HG03280 (cell line): Measurements from ENCODE around the gene WNK1.

Experiments
- ATAC-seq: cut with Tn5 transposase; IDR thresholded peaks from one replicate; pipeline ENCODE4 v1.9.1; 2021; ENCODE audit warnings: mild to moderate bottlenecking, moderate library complexity; ENCODE audit not compliant: unreplicated experiment

Gene WNK1

DNA sequence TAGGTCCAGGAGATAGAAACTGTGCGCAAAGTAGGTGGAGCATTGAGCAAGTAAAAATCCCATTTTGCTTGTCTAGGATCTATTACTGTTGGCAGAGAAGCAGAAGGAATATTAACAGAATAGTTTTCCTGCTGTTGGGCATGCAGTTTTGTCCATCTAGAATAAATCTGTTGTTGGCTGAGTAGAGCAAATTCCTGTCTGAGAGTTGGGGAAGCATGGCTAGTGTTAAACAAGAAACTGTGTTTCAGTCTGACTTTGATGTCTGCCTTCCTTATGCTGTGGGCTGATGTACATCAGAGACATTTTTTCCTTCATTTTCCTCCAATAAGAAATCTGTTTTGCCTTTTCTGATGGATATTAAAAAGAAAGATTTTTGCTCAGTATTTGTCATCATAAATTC, 99.0 kb downstream of the WNK1 start:
- ATAC-seq, result no peak

DNA sequence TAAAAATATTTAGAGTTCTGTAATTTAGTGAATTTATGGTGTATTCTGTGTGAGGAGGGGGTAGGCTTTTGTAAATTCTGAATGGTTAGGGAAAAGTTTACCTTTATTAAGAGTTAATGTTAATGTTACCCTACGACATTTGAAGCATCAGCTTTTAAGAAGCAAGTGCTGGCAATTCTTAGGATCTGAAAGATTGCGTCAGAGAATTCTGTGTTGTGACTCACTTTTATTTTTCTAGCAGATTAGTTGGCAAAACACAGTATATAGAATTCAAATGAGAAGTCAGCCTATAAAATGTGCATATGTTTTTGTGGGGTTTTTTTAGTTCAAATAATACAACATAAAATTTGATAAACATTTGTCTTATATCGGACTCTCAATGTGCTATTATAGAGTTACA, 99.5 kb downstream of the WNK1 start:
- no peak for ATAC-seq

DNA sequence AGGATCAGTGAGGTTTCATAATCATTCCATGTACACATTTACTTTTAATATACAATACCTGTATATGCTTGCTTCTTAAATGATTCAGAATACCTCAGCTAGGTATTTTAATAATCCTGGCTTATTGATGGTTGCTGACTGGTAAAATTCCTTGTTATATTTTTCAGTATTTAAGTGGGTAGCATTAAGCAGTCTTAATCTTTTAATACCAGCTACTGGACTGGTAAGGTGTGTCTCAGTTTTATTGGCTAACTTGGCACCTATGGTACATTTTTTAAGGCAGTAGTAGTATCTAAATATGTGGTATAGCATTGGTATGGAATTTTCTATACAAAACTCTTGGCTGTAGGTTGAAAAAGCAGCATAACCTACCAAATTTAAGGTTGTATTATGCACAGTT, 100.5 kb downstream of the WNK1 start:
- no peak for ATAC-seq

- ATAC-seq, result no peak
Observed at GRCh38 chr12:857611-858010, 105.2 kb downstream of the WNK1 start.

GRCh38 chr12:862303-862911, 110.0 kb downstream of the WNK1 start:
- ATAC-seq, result no peak

- ATAC-seq, result no peak
Observed at GRCh38 chr12:863285-863684, 110.9 kb downstream of the WNK1 start.

DNA sequence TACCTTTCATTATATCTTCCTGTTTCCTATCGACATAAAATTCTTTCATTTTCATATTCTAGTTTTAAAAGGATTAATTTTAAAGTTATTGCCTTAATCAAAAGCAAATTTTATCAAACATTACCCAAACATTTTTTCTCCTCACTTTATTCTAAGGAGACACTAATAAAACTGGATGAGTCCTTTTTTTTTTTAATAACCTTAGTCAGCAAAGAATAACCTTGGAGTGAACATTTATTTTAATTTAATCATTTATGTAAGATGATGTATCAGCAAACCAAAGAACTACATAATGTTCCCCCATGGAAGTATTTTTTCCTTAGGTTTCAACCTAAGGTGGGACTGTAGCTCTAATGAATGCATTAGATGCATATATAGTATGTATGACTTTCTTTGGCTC, 113.2 kb downstream of the WNK1 start:
- ATAC-seq, result no peak

DNA sequence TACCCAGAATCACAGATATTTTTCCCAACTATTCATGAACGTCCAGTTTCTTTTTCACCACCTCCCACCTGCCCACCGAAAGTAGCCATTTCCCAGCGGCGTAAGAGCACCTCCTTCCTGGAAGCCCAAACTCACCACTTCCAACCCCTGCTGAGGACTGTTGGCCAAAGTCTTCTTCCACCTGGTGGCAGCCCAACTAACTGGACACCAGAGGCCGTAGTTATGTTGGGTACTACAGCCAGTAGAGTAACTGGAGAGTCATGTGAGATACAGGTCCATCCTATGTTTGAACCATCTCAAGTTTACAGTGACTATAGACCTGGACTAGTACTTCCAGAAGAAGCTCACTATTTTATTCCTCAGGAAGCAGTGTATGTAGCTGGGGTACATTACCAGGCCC, 115.5 kb downstream of the WNK1 start:
- ATAC-seq, result no peak

DNA sequence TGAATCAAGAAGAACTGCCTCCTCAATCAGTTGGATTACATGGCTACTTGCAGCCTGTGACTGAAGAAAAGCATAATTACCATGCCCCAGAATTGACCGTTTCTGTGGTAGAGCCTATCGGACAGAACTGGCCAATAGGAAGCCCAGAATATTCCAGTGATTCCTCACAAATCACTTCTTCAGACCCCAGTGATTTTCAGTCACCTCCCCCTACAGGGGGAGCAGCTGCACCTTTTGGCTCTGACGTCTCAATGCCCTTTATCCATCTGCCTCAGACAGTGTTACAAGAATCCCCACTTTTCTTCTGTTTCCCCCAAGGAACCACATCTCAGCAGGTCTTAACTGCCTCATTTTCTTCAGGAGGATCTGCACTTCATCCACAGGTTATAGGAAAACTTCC, 116.3 kb downstream of the WNK1 start:
- ATAC-seq, result no peak

- ATAC-seq, result no peak
Observed at GRCh38 chr12:870378-870777, 118.0 kb downstream of the WNK1 start.

DNA sequence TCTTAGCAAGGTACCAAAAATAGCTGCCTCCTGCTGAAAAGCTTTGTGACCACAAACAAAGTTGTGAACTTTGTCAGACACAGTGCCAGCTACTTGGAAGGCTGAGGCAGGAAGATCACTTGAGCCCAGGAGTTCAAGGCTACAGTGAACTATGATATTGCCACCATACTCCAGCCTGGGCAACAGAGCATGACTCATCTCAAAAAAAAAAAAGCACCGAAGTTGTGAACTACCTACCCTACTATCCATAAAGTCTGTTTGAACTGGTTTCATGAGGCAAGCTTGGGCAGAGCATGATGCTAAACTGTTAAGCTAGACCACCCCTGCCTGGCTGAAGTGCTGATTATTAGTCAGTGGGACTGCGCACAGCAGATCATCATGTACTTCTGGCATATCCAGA, 121.6 kb downstream of the WNK1 start:
- no peak for ATAC-seq

GRCh38 chr12:879641-880040, 127.3 kb downstream of the WNK1 start:
- ATAC-seq, result no peak

DNA sequence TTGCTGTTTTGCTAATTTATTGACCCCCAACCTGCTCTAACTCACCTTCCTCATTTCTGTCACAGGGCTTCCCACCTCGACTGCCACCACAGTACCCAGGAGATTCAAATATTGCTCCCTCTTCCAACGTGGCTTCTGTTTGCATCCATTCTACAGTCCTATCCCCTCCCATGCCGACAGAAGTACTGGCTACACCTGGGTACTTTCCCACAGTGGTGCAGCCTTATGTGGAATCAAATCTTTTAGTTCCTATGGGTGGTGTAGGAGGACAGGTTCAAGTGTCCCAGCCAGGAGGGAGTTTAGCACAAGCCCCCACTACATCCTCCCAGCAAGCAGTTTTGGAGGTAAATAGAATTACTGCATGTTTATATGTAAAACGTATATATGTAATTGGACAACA, 128.3 kb downstream of the WNK1 start:
- ATAC-seq, result no peak

GRCh38 chr12:884746-885414, 132.5 kb downstream of the WNK1 start:
- no peak for ATAC-seq

GRCh38 chr12:885701-886100, 133.3 kb downstream of the WNK1 start:
- ATAC-seq, result no peak

DNA sequence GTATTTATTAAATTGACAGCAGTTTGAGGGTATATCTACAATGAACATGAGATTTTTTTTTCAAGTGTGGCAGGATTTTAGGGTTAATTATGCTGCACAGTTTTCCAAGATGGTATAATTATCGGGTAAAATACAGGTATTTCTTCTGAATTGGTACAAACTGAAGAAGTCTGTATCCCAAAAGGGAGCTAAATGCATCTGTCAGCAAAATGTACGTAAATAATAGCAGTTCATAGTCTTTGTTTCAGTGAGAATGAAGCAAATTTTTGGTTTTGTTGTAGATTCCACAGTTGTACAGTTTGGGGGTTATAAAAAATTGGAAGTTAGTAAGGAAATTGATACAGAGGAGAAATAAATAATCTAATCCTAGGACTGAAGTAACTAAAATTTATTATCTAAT, 133.8 kb downstream of the WNK1 start:
- ATAC-seq, result no peak

DNA sequence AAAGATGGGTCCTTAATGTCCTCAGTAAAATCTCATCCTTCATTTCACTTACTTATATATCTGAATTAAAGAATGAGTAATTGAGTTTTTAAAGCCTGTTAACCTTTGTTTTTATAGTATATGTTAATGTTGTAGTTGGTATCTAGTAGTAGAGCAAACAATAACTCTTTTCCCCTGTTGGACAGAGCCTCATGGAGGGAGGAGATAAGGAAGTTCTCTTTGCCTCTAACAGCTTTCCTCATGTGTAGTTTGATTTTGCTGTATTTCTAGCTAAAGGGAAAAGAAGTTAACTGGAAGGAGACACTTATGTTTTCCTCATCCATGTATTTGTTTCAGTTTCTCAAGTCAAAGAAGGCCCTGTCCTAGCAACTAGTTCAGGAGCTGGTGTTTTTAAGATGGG, 141.8 kb downstream of the WNK1 start:
- no peak for ATAC-seq

- ATAC-seq, result no peak
Observed at GRCh38 chr12:896031-896430, 143.7 kb downstream of the WNK1 start.

DNA sequence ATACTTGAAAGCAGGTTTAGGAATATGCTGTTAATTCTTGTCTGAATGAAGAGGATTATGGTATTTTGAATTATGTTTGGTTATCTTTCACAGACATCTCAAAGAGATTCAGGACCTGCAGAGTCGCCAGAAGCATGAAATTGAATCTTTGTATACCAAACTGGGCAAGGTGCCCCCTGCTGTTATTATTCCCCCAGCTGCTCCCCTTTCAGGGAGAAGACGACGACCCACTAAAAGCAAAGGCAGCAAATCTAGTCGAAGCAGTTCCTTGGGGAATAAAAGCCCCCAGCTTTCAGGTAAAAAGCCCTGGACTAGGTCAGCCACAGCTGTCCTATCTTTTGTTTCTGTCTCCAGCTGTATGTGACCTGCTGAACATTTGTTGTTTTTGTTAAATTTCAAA, 145.0 kb downstream of the WNK1 start:
- no peak for ATAC-seq

DNA sequence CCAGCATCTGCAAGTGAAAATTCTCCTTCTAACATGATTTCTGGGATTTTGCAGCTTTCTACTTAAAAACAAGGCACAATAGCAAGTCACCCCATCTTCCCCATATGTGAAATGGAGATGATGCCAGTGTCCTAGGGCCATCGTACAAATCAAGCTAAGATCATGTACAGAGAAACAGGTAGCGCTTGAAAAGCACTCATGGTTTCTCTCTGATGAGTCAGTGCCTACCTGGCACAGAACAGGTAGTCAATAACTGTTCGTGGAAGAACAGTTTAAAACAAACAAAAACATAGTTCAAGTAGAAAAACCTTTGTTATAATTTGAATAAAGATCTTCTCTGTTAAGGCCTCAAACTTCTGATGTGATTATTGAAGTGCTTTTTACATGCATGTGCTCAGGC, 150.2 kb downstream of the WNK1 start:
- ATAC-seq, result no peak

DNA sequence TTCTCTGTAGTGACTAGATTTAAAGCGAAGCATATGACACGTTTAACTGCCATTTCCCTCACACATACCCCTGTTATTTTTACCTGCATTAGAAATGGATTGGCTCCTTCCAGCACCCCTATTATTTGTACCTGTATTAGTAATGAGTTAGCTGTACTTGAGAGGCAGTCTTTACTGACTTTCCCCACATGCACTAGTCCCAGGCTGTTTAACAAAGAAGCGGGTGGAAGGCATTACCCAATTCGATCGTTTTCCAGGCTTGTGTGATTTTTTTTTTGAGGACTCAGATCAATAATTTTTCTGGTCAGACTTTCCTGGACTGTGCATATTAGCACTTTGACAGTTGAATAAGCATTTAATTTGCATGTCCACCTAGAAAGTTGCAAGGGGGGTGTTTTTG, 150.7 kb downstream of the WNK1 start:
- no peak for ATAC-seq

- ATAC-seq, result no peak
Observed at GRCh38 chr12:904010-904414, 151.6 kb downstream of the WNK1 start.
